ENCODE measurements around the gene ALX4.

Gene ALX4

GRCh38 chr11:44280257-44280656 lies 29.7 kb downstream of the ALX4 start:
- no peak overlapping the region for H3K4me3 ChIP-seq (ENCODE audit: low read depth in 1 of 2, low read length in 1 of 2)
- no peak overlapping the region for H3K27ac ChIP-seq
- no peaks in the 10 kb centered on the region for H3K4me1 ChIP-seq (ENCODE audit: control insufficient read depth in 1 of 2, insufficient read depth in 1 of 2, low read depth in 1 of 2, low read length in 1 of 2)
- peaks cover 5% of the 10 kb centered on the region for H3K27me3 ChIP-seq
- TF ChIP-seq CTCF (IDR thresholded peaks at IDR 0.05) = no peak
- no peaks in the 10 kb centered on the region for H3K36me3 ChIP-seq
- no peaks in the 10 kb centered on the region for H3K9me3 ChIP-seq

DNA sequence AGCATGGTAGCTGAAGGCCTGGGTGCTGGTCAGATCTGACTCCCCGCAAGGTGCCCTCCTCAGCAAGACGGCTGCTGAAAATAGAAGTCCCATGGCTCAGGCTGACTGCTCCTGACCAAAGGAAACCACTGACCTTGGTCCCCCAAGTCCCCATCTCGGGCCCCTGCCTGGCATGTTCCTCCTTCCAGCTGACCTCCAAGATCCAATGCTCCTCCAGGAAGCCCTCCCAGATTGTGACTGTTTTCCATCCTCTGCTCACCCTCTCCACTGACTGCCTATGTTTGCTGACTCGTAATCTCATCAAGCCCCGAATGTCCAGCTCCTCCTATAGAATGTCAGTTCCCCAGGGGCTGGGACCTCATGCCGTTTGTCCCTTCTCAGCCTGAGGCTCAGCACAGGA lies 30.5 kb downstream of the ALX4 start:
- H3K27me3 ChIP-seq = peaks cover 5% of the 10 kb centered on the region
- H3K36me3 ChIP-seq = no peaks in the 10 kb centered on the region
- no peaks in the 10 kb centered on the region for H3K9me3 ChIP-seq
- no peak overlapping the region for H3K4me3 ChIP-seq (ENCODE audit: low read depth in 1 of 2, low read length in 1 of 2)
- no peaks in the 10 kb centered on the region for H3K4me1 ChIP-seq (ENCODE audit: control insufficient read depth in 1 of 2, insufficient read depth in 1 of 2, low read depth in 1 of 2, low read length in 1 of 2)
- no peak overlapping the region for H3K27ac ChIP-seq
- TF ChIP-seq CTCF (IDR thresholded peaks at IDR 0.05) = no peak

DNA sequence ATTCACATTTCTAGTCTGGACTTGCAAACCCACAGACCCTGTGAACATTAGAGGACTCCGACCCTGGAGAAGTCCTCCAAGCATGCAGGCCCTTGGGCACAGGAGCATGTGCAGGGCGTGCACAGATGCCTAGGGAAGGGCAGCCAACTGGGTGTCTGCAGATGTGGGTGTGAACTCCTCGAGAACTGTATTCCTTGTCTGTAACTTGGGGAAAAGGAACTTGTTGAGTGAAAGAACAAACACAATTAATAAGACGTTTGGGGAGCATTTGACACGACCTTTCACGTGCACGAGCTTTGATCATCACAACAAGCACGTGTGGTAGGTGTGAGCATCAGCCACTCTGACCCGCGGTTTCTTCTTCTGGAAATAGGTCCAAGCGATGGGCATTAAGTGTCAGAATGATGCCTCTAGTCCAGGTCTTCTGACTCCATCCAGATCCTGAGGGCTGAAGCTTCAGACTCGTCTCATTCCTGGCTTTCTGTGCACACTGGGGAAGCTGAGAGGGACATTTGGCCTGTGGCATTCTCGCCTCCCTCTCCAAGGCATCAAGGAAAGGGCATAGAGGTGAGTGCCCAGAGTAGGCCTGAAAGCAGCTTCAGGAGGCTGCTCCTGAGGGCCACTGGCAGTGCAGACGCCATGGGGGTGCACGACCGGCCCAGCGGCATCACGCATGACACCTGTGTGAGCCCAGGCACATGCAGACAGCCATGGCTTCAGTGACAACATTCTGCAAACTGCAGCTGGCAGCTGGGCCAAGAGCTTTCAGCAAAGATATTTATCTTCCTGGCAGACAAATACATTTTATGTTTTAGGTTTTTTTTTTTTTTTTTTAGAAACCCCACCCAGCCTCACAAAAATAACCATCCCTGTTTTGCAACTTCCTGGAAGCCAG lies 32.5 kb downstream of the ALX4 start:
- no peak overlapping the region for H3K27ac ChIP-seq
- TF ChIP-seq CTCF (IDR thresholded peaks at IDR 0.05) = no peak
- H3K9me3 ChIP-seq = no peaks in the 10 kb centered on the region
- H3K36me3 ChIP-seq = no peaks in the 10 kb centered on the region
- no peak overlapping the region for H3K4me3 ChIP-seq (ENCODE audit: low read depth in 1 of 2, low read length in 1 of 2)
- no peaks in the 10 kb centered on the region for H3K4me1 ChIP-seq (ENCODE audit: control insufficient read depth in 1 of 2, insufficient read depth in 1 of 2, low read depth in 1 of 2, low read length in 1 of 2)
- H3K27me3 ChIP-seq = peaks cover 5% of the 10 kb centered on the region

DNA sequence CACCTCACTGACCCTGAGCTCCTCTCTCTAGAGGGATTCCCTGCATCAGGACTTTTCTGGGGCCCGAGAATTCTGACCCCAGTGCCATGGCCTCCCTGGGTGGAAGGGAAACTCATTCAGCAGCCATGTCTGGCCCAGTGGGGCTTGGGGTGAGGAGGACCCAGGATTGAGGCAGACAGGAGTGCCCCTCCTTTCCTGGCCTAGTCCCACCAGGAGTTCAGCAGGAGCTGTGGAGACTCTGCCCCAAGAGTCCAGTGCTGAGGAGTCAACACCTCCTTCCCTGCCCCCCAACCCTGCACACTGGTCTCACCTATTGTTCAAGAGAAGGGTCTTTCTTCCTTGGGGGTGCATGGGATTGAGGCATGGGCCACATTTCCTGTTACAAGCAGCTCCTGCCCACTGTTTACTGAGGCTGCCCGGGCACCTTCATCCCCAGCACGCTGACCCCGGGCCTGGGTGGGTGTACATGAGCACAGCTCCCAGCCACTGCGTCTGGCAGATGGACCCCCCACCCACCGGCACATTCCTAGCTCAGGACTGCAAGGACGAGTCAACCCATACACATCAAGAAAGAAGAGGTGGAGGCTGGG lies 33.9 kb downstream of the ALX4 start:
- no peak overlapping the region for H3K4me3 ChIP-seq (ENCODE audit: low read depth in 1 of 2, low read length in 1 of 2)
- no peaks in the 10 kb centered on the region for H3K36me3 ChIP-seq
- H3K27ac ChIP-seq = no peak overlapping the region
- no peaks in the 10 kb centered on the region for H3K9me3 ChIP-seq
- H3K4me1 ChIP-seq (ENCODE audit: control insufficient read depth in 1 of 2, insufficient read depth in 1 of 2, low read depth in 1 of 2, low read length in 1 of 2) = no peaks in the 10 kb centered on the region
- TF ChIP-seq CTCF (IDR thresholded peaks at IDR 0.05) = no peak
- H3K27me3 ChIP-seq = peaks cover 5% of the 10 kb centered on the region

- no peaks in the 10 kb centered on the region for H3K4me1 ChIP-seq (ENCODE audit: control insufficient read depth in 1 of 2, insufficient read depth in 1 of 2, low read depth in 1 of 2, low read length in 1 of 2)
- no peak for TF ChIP-seq CTCF (IDR thresholded peaks at IDR 0.05)
- peaks cover 5% of the 10 kb centered on the region for H3K27me3 ChIP-seq
- H3K9me3 ChIP-seq = no peaks in the 10 kb centered on the region
- H3K4me3 ChIP-seq (ENCODE audit: low read depth in 1 of 2, low read length in 1 of 2) = no peak overlapping the region
- no peaks in the 10 kb centered on the region for H3K36me3 ChIP-seq
- H3K27ac ChIP-seq = no peak overlapping the region
These were observed 34.7 kb downstream of the ALX4 start for GRCh38 chr11:44275241-44275640.
